K562 (cell line): ENCODE results near the gene ACYP2. TPM values are rescaled to one million over a fixed set of nuclear protein-coding genes. Genes with fewer than 3 reads are reported as not detected.
A peak's percentile ranks its signal among the peaks of the same experiment; 100 is the strongest.

Source experiments
- ATAC-seq: fragments of 200-7000 bp; cut with Tn5 transposase; 3 replicates; pipeline ENCODE4 v1.9.1; 2020; ENCODE audit warnings: moderate library complexity
- BruUV-seq: library from RNA; stranded (reverse); fragments of 400-500 nt; replicated peaks from 2 replicates; lab custom pipeline; 2021; lab: Mats Ljungman, UMichigan
- CTCF ChIA-PET: fragments of 300-600 bp; formaldehyde crosslinking; extraction: SDS; loops from one replicate; lab custom pipeline; 2021; ENCODE audit warnings: low intra/inter-chr PET ratio; lab: Yijun Ruan, JAX
- POLR2A ChIA-PET: fragments of 300-600, 350-650 bp; sonication (Branson Sonifier 250); formaldehyde crosslinking; extraction: SDS; loops from one replicate; lab custom pipeline; 2021; ENCODE audit warnings: antibody characterized with exemption, inconsistent platforms; lab: Yijun Ruan, JAX
- DNase-seq, 4 experiments: peaks; one replicate each; pipeline versions ENCODE4 v3.0.0 to v3.0.0-alpha.2; 2011 to 2018; ENCODE audit warnings: low spot score in 3 of 4, mixed read lengths in 3 of 4; ENCODE audit errors: extremely low read depth in 1 of 4
- FAIRE-seq: peaks from 2 replicates; lab custom pipeline; 2011; peaks lifted over from hg19 to GRCh38; lab: Jason Lieb, UNC
- H2AFZ ChIP-seq: 2 replicates; pipeline ENCODE4 v1.6.0; 2011; ENCODE audit warnings: low read depth, low read length, control low read depth, inconsistent platforms
- H3K27ac ChIP-seq: fragments of 200-600 bp; 3 replicates; pipeline ENCODE4 v1.8.0; 2011; ENCODE audit warnings: low read depth, mild to moderate bottlenecking, control low read depth, inconsistent platforms, low read length, moderate library complexity, mixed read lengths; ENCODE audit errors: extremely low read depth
- H3K27me3 ChIP-seq, 2 experiments: fragments of 300-600 bp in 1 of 2; 2 replicates in 1 of 2; 3 replicates in 1 of 2; pipeline versions ENCODE4 v1.6.0 to v1.8.0; 2011; ENCODE audit warnings: inconsistent platforms in 2 of 2, low read length in 2 of 2, mild to moderate bottlenecking in 1 of 2, mixed read lengths in 1 of 2, moderate library complexity in 1 of 2; ENCODE audit not compliant: control insufficient read depth in 2 of 2, insufficient read depth in 2 of 2
- H3K36me3 ChIP-seq: fragments of 300-600 bp; 3 replicates; pipeline ENCODE4 v1.8.0; 2011; ENCODE audit warnings: mild to moderate bottlenecking, low read length, inconsistent platforms; ENCODE audit not compliant: control insufficient read depth, insufficient read depth
- H3K4me1 ChIP-seq, 2 experiments: fragments of 200-600 bp in 1 of 2; replicated peaks in 1 of 2; 2 replicates in 1 of 2; 3 replicates in 1 of 2; pipeline versions ENCODE4 v1.5.1 to v1.8.0; 2011; ENCODE audit warnings: inconsistent platforms in 2 of 2, low read length in 2 of 2, mild to moderate bottlenecking in 1 of 2, mixed read lengths in 1 of 2, moderate library complexity in 1 of 2; ENCODE audit not compliant: control insufficient read depth in 2 of 2, insufficient read depth in 2 of 2
- H3K4me2 ChIP-seq: 2 replicates; pipeline ENCODE4 v1.6.1; 2011; ENCODE audit warnings: low read length, control low read depth, inconsistent platforms, mixed read lengths; ENCODE audit not compliant: insufficient read depth
- H3K4me3 ChIP-seq: fragments of 200-600 bp; sonication (generic), shearing (Covaris generic); 2 replicates; pipeline ENCODE4 v1.5.1; 2016; ENCODE audit warnings: control low read depth, inconsistent platforms
- H3K79me2 ChIP-seq: fragments of 200-600 bp; 3 replicates; pipeline ENCODE4 v1.8.0; 2011; ENCODE audit warnings: low read length, inconsistent platforms; ENCODE audit not compliant: control insufficient read depth, insufficient read depth
- H3K9ac ChIP-seq, 2 experiments: 2 replicates each; pipeline versions ENCODE4 v1.6.0 to v1.6.1; 2011; ENCODE audit warnings: low read depth in 2 of 2, low read length in 2 of 2, control low read depth in 1 of 2, inconsistent platforms in 1 of 2, mild to moderate bottlenecking in 1 of 2, mixed read lengths in 1 of 2; ENCODE audit not compliant: insufficient read depth in 1 of 2
- H3K9me1 ChIP-seq: one replicate; pipeline ENCODE4 v1.6.0; 2011; ENCODE audit warnings: inconsistent platforms, mild to moderate bottlenecking, low read length, moderate library complexity; ENCODE audit not compliant: control insufficient read depth, insufficient read depth
- H3K9me3 ChIP-seq: replicated peaks from 2 replicates; pipeline ENCODE4 v1.5.1; 2011; ENCODE audit warnings: low read depth, low read length, inconsistent platforms; ENCODE audit not compliant: control insufficient read depth, insufficient read depth
- H4K20me1 ChIP-seq: replicated peaks from 2 replicates; pipeline ENCODE4 v1.6.1; 2011; ENCODE audit warnings: low read length, inconsistent platforms, mixed read lengths; ENCODE audit not compliant: control insufficient read depth, insufficient read depth
- BHLHE40 ChIP-seq: IDR thresholded peaks from 2 replicates; pipeline ENCODE4 v1.6.1; 2011; ENCODE audit warnings: low read length, improper control_type of control experiment
- CC2D1A ChIP-seq: fragments of 450-650 bp; IDR thresholded peaks from 2 replicates; pipeline ENCODE4 v1.6.1; 2017; ENCODE audit warnings: mild to moderate bottlenecking
- ESRRA ChIP-seq: fragments of 450-650 bp; IDR thresholded peaks from 2 replicates; pipeline ENCODE4 v1.6.1; 2014; ENCODE audit warnings: low read depth, mild to moderate bottlenecking, moderate library complexity, borderline replicate concordance
- FOXP1 ChIP-seq: sonication (generic); formaldehyde crosslinking; IDR thresholded peaks from 2 replicates; pipeline ENCODE4 v1.8.0; 2022; ENCODE audit warnings: mild to moderate bottlenecking, missing genetic modification reagents
- GTF3C2 ChIP-seq: IDR thresholded peaks from 3 replicates; pipeline ENCODE4 v1.6.1; 2011; ENCODE audit warnings: borderline replicate concordance, mild to moderate bottlenecking, moderate library complexity; ENCODE audit not compliant: insufficient read length; ENCODE audit errors: extremely low read depth
- HNRNPUL1 ChIP-seq: fragments of 200-400 bp; formaldehyde crosslinking; IDR thresholded peaks from 2 replicates; pipeline ENCODE4 v1.6.1; 2017; ENCODE audit warnings: low read length
- KDM4B ChIP-seq, 2 experiments: fragments of 450-650 bp in 1 of 2; sonication (generic) in 1 of 2; IDR thresholded peaks; 2 replicates each; pipeline ENCODE4 v1.6.1; 2016 to 2017; ENCODE audit warnings: borderline replicate concordance in 2 of 2, antibody characterized with exemption in 1 of 2, low read depth in 1 of 2, mild to moderate bottlenecking in 1 of 2
- MTA3 ChIP-seq: fragments of 450-650 bp; formaldehyde crosslinking; IDR thresholded peaks from 2 replicates; pipeline ENCODE4 v1.6.1; 2017; ENCODE audit warnings: mild to moderate bottlenecking, borderline replicate concordance
- NCOA6 ChIP-seq: fragments of 450-650 bp; IDR thresholded peaks from 2 replicates; pipeline ENCODE4 v1.6.1; 2017; ENCODE audit warnings: mild to moderate bottlenecking
- PHTF2 ChIP-seq: fragments of 250-450 bp; sonication (Bioruptor Pico); IDR thresholded peaks from 2 replicates; pipeline ENCODE4 v1.5.0; 2021; ENCODE audit warnings: mild to moderate bottlenecking
- SMAD4 ChIP-seq: fragments of 250-450 bp; sonication (Bioruptor Pico); conservative IDR thresholded peaks from 2 replicates; pipeline ENCODE4 v1.8.0; 2021; ENCODE audit warnings: inconsistent platforms, mild to moderate bottlenecking, moderate library complexity
- STAT5A ChIP-seq: IDR thresholded peaks from 2 replicates; pipeline ENCODE4 v1.6.1; 2012; ENCODE audit warnings: low read length, inconsistent platforms, borderline replicate concordance
- YY1 ChIP-seq, 3 experiments: IDR thresholded peaks; 2 replicates each; pipeline ENCODE4 v1.6.1; 2011; ENCODE audit warnings: low read length in 2 of 3, mild to moderate bottlenecking in 2 of 3, moderate library complexity in 2 of 3, borderline replicate concordance in 1 of 3, control low read depth in 1 of 3, low read depth in 1 of 3; ENCODE audit not compliant: insufficient read depth in 3 of 3, insufficient replicate concordance in 2 of 3, control insufficient read depth in 1 of 3, insufficient read length in 1 of 3; ENCODE audit errors: extremely low read depth in 1 of 3
- ZKSCAN1 ChIP-seq: fragments of 150-350 bp; IDR thresholded peaks from 2 replicates; pipeline ENCODE4 v1.6.1; 2016; ENCODE audit warnings: low read depth, low read length
- ZNF197 ChIP-seq: fragments of 200-800 bp; sonication (Bioruptor generic); IDR thresholded peaks from 2 replicates; pipeline ENCODE4 v1.6.1; 2016; ENCODE audit warnings: low read depth, missing genetic modification characterization, missing compliant biosample characterization
- ZNF766 ChIP-seq: fragments of 200-800 bp; sonication (Bioruptor generic); conservative IDR thresholded peaks from 2 replicates; pipeline ENCODE4 v1.6.1; 2016; ENCODE audit warnings: missing genetic modification characterization, missing compliant biosample characterization
- WGBS: fragments of 100-300 bp; shearing (Covaris generic); methylation state at CpG from one replicate; pipeline ENCODE4 v1.1.6; 2016; ENCODE audit warnings: low coverage, mixed read lengths; ENCODE audit not compliant: insufficient coverage; ENCODE audit errors: missing lambda C conversion rate; 5-methylcytosine and 5-hydroxymethylcytosine counted together
- in situ Hi-C: fragments of 300-500 bp; cut with MboI; formaldehyde crosslinking; loops from 4 replicates; pipeline ENCODE4 v1.15.0; 2018; ENCODE audit warnings: inconsistent platforms, mixed read lengths
- intact Hi-C: fragments of 100-400 bp; cut with micrococcal nuclease; formaldehyde crosslinking; loops from 2 replicates; pipeline ENCODE4 v1.14.2; 2022
- polyA plus RNA-seq, 8 experiments: library from polyadenylated mRNA; depleted of rRNA in 4 of 8; stranded (reverse) in 5 of 8; unstranded in 3 of 8; fragments of >200 nt; fragmentation: Nextera tagmentation in 2 of 8; fragmentation: Illumina TruSeq in 1 of 8; extraction: Ambion mirVana in 2 of 8; extraction: Trizol in 1 of 8; gene quantifications; 2 replicates each; pipeline versions ENCODE4 v1.2.1 to v1.2.3, GENCODE V29; 2011 to 2014; ENCODE audit warnings: inconsistent platforms in 1 of 8, missing spikeins in 1 of 8
- total RNA-seq, 7 experiments: library from RNA; depleted of rRNA in 6 of 7; stranded (reverse); fragments of >200 nt in 6 of 7; fragmentation: Illumina TruSeq in 2 of 7; extraction: Trizol in 2 of 7; gene quantifications; 2 replicates each; pipeline versions ENCODE4 v1.2.1 to v1.2.3, GENCODE V29; 2011 to 2021; ENCODE audit warnings: low replicate concordance in 1 of 7
- TF ChIP-seq, protein P1 (sequence below): sonication (generic); formaldehyde crosslinking; IDR thresholded peaks from 2 replicates; pipeline ENCODE4 v1.8.0; 2022; ENCODE audit warnings: missing genetic modification reagents, mild to moderate bottlenecking, moderate library complexity, borderline replicate concordance

ACYP2 gene
- total and polyA plus RNA-seq, 9 of the 15 experiments (the other 6 are each of a cell fraction or from before 2014, with no cell fraction given), result 1.0 to 4.1 (median 2.0) TPM

DNA sequence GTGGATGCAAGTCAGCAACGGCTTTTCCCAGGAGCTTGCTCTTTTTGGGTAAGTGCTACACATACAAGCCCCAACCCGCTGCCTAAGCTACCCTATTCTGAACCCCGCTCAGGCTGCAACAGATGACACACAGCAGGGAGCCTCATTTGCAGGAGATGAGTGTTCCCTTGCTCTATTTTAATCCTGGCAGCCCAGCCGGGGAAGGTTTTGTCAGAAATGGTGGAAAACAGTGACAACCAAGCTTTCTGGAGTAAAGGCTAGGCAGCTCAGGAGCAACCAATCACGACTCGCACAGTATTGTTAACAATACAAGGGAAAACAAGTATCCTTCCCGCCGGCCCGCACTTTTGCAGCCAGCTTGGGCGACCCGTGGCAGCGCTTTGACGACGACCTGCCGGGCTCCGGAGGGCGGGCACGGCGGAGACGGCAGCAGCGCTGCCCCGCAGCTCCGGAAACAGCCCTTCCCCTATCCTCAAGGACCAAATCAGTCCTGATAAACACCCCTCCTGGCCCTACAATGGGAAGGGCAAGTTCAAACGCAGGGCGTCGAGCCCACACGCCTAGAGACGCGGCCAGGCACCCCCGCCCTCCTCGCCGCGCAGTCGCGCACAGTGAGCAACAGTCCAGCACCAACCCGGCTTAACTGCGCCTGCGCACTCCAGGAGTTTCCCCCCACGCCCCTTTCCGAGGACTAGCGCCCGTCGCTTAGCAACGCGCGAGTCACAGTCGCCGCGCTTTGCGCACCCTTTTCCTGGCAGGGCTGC, 214.9 kb downstream of the ACYP2 start:
- no peaks in the 10 kb centered on the region for H3K79me2 ChIP-seq
- no peak for TF ChIP-seq PHTF2 (CRISPR knock-in tag)
- peak; percentile 52; the same call in 1 of the 2 replicates for TF ChIP-seq NCOA6
- TF ChIP-seq HNRNPUL1, result no peak
- no peak for TF ChIP-seq CC2D1A
- TF ChIP-seq STAT5A, result no peak
- no peak for TF ChIP-seq BHLHE40
- TF ChIP-seq FOXP1 (CRISPR knock-in tag), result peak; percentile 59; the same call in 1 of the 2 replicates
- TF ChIP-seq, protein P1, sequence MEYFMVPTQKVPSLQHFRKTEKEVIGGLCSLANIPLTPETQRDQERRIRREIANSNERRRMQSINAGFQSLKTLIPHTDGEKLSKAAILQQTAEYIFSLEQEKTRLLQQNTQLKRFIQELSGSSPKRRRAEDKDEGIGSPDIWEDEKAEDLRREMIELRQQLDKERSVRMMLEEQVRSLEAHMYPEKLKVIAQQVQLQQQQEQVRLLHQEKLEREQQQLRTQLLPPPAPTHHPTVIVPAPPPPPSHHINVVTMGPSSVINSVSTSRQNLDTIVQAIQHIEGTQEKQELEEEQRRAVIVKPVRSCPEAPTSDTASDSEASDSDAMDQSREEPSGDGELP (CRISPR knock-in tag), result peak; percentile 77; the same call in 1 of the 2 replicates
- TF ChIP-seq SMAD4, result peak; percentile 61
- TF ChIP-seq ZNF197 (CRISPR knock-in tag), result no peak
- TF ChIP-seq MTA3, result peak; percentile 44; the same call in 1 of the 2 replicates
- no peak for TF ChIP-seq KDM4B (IDR thresholded peaks at IDR 0.05; ENCODE audit: borderline replicate concordance in 2 of 2, low read depth in 1 of 2)
- TF ChIP-seq GTF3C2, result no peak
- peak; percentile 75; the same call in 1 of the 2 replicates for TF ChIP-seq ZNF766 (CRISPR knock-in tag)
- 0 out of 2 replicates have a peak, but pooled peaks have one; percentile 51 for TF ChIP-seq ESRRA
- TF ChIP-seq ZKSCAN1, result 0 out of 2 replicates have a peak, but pooled peaks have one; percentile 24
- TF ChIP-seq YY1 (IDR thresholded peaks at IDR 0.05; ENCODE audit: borderline replicate concordance in 1 of 3, control insufficient read depth in 1 of 3, extremely low read depth in 1 of 3, insufficient read depth in 3 of 3, insufficient read length in 1 of 3, insufficient replicate concordance in 2 of 3, low read depth in 1 of 3, low read length in 2 of 3), result no peak

More for the DNA sequence above, 214.9 kb downstream of the ACYP2 start:
- ChIA-PET CTCF (no interaction called here), POLR2A (interaction anchor here (0.7 to 1.5 kb wide), 3 partner anchors 12 to 373 kb away, joined by 3 to 5 read pairs (median 4); no protein-coding TSS in a partner anchor)
- ATAC-seq (peak; percentile 100), FAIRE-seq (peak; percentile 98), DNase-seq (peak; percentile 96 to 99 (median 98))
- Histone ChIP-seq H3K36me3 (no peaks in the 10 kb centered on the region), H3K9me3 (no peaks in the 10 kb centered on the region), H3K4me1 (peaks cover 8 to 10% of the 10 kb centered on the region in 2 experiments; a peak in 4 of 5 replicates), H3K27ac (no peak overlapping the region), H3K4me2 (peak overlapping the region; percentile 81), H4K20me1 (no peaks in the 10 kb centered on the region), H3K9me1 (no peaks in the 10 kb centered on the region), H3K27me3 (no peaks in the 10 kb centered on the region), H2AFZ (peak overlapping the region; percentile 94), H3K9ac (peak overlapping the region; percentile 42 to 90; a peak in 3 of 4 replicates), H3K4me3 (peak overlapping the region; percentile 31)
- BruUV-seq, result no TSS peak
- in situ Hi-C loops (no loop called here), intact Hi-C loops (no loop called here)
- 3% methylated on average over 48 of the region's 50 CpGs for WGBS
